ENCODE results near the gene TGM2.

Gene TGM2

GRCh38 chr20:38121741-38122140, 43.3 kb downstream of the TGM2 start:
- DNase-seq (ENCODE audit: low read depth) = no peak
- TF ChIP-seq, protein P1, sequence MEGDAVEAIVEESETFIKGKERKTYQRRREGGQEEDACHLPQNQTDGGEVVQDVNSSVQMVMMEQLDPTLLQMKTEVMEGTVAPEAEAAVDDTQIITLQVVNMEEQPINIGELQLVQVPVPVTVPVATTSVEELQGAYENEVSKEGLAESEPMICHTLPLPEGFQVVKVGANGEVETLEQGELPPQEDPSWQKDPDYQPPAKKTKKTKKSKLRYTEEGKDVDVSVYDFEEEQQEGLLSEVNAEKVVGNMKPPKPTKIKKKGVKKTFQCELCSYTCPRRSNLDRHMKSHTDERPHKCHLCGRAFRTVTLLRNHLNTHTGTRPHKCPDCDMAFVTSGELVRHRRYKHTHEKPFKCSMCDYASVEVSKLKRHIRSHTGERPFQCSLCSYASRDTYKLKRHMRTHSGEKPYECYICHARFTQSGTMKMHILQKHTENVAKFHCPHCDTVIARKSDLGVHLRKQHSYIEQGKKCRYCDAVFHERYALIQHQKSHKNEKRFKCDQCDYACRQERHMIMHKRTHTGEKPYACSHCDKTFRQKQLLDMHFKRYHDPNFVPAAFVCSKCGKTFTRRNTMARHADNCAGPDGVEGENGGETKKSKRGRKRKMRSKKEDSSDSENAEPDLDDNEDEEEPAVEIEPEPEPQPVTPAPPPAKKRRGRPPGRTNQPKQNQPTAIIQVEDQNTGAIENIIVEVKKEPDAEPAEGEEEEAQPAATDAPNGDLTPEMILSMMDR (IDR thresholded peaks at IDR 0.05; ENCODE audit: insufficient read depth, low read depth, low read length, missing control alignments) = no peak
- H3K4me3 ChIP-seq (ENCODE audit: low read depth, low read length) = no peak overlapping the region

DNA sequence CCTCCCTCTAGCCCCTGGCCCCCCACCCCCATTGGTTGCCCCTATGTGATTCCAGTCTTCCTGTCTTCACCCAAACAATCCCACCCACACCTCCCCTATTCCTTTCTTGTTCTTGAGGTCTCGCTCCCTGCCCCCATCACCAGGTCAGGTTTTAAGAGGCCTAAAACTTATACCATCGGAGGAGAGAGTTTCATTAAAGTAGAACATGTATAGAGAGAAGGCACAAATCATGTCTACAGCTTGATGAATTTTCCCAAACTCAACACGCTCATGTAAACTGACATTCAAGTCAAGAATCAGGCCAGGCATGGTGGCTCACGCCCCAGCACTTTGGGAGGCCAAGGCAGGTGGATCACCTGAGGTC, 44.5 kb downstream of the TGM2 start:
- no peak for DNase-seq (ENCODE audit: low read depth)
- TF ChIP-seq, protein P1 (IDR thresholded peaks at IDR 0.05; ENCODE audit: insufficient read depth, low read depth, low read length, missing control alignments) = no peak
- no peak overlapping the region for H3K4me3 ChIP-seq (ENCODE audit: low read depth, low read length)

DNA sequence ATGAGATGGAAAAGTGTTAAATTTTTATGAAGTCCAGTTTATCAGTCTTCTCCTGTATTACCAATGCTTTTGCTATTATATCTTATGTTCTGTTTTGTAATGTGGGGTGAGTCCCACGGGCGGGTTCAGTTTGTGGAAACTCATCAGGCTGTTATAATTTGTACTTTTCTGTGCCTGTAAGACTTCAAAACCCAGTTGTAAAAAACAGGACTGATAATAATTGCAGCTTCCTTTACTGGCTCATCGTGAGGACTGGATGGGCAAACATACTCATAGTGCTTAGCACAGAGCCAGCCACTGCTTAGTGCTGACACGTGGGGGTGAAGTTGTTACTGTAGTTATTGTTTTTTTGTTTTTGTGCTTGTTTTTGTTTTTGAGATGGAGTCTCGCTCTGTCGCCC, 45.6 kb downstream of the TGM2 start:
- no peak overlapping the region for H3K4me3 ChIP-seq (ENCODE audit: low read depth, low read length)
- DNase-seq (ENCODE audit: low read depth) = no peak
- TF ChIP-seq, protein P1 (IDR thresholded peaks at IDR 0.05; ENCODE audit: insufficient read depth, low read depth, low read length, missing control alignments) = no peak

DNA sequence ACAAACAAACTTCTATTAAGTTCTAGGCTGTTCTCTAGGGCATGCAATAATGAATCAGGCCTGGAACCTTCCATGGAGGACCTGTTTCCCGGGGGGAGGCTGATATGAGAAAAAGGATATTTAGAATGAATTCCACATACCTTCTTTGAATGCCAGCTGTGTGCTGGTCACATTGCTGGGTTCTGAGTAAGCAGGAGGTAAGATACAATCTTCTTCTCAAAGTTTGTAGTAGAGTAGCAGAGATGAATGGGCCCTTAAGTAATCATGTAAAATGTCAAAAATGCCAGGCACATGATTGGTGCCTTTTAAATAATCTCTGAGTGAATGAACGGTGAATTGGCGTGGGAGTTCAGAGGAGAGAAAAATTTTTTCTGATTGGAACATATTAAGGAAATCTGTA, 47.4 kb downstream of the TGM2 start:
- no peak overlapping the region for H3K4me3 ChIP-seq (ENCODE audit: low read depth, low read length)
- DNase-seq (ENCODE audit: low read depth) = no peak
- TF ChIP-seq, protein P1 (IDR thresholded peaks at IDR 0.05; ENCODE audit: insufficient read depth, low read depth, low read length, missing control alignments) = no peak

DNA sequence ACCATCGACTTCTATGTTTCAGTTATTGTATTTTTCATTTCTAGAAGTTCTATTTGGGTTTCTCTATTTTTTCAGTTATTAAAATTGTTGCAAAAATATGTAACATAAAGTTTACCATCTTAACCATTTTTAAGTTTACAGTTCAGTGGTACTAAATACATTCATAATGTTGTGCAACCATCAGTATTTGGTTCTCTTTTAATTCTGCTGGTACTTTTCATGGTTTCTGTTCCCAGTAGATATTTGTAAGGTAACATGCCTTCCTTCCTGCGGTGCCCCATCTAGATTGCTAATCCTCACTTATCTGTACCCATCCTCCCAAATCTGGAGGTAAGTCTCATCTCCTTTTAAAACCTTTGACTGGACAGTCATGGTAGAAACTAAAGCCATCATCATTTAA, 47.9 kb downstream of the TGM2 start:
- DNase-seq (ENCODE audit: low read depth) = no peak
- TF ChIP-seq, protein P1 (IDR thresholded peaks at IDR 0.05; ENCODE audit: insufficient read depth, low read depth, low read length, missing control alignments) = no peak
- H3K4me3 ChIP-seq (ENCODE audit: low read depth, low read length) = no peak overlapping the region

- DNase-seq (ENCODE audit: low read depth) = no peak
- H3K4me3 ChIP-seq (ENCODE audit: low read depth, low read length) = no peak overlapping the region
- TF ChIP-seq, protein P1 (IDR thresholded peaks at IDR 0.05; ENCODE audit: insufficient read depth, low read depth, low read length, missing control alignments) = no peak
Measured at GRCh38 chr20:38116409-38117165, 48.5 kb downstream of the TGM2 start.

- H3K4me3 ChIP-seq (ENCODE audit: low read depth, low read length) = no peak overlapping the region
- no peak for DNase-seq (ENCODE audit: low read depth)
- TF ChIP-seq, protein P1 (IDR thresholded peaks at IDR 0.05; ENCODE audit: insufficient read depth, low read depth, low read length, missing control alignments) = no peak
Measured at GRCh38 chr20:38115896-38116295, 49.2 kb downstream of the TGM2 start.

All from GM12865 (cell line).